Measurements from ENCODE around the gene COX4I1. TPM values are rescaled to one million over a fixed set of nuclear protein-coding genes. Genes with fewer than 3 reads are reported as not detected.

Gene COX4I1
- total RNA-seq, 1 donor from 2014 or later: 430 TPM

DNA sequence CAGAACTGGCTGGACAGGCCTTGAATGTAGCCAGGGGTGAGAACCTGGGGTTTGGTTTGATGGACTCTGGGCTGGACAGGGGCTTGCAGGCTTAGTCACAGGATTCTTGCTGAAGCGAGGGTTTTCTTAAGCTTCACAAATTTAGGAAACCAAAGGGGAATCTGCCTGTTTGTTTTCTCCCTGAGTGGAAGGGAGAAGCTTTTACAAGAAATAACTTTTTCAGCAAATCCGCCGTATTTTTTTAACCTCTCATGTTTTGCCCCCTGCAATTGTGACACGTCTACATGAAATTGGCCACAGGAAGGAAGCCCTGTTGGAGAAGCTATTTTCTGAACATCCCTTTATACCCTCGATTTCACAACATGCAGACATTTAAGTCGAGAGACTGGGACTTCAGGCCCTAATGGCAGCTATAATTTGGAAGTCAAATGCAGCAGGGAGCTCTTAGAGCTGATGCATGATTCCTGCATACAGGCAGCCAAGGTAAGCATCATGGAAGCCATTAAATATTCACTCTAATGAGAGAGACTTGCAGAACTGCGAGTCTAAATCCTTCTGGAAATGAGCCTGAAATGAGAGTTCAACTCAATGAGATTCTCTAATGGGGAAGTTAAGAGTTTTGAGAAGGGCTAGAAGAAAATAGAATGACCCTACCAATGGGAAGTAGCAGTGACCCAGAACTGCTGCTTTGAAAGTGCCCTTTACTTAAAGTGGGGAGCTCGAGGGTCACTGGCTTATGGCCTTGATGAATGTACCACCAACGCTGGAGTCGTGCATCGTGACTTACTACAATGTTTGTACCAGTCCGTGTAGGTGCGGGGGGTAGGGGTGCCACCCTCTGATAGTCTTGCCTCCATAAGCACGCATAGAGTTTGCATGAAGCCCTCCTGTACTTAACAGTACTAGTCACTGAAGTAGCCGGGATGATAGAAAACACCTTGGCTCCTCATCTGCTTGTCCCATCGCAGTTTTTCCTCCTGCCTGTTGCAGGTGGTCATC is 54.4 kb downstream of the COX4I1 start:
- Histone ChIP-seq H3K4me3 (no peak overlapping the region), H3K36me3 (no peaks in the 10 kb centered on the region), H3K4me1 (no peaks in the 10 kb centered on the region), H3K27me3 (no peaks in the 10 kb centered on the region), H3K27ac (no peak overlapping the region), H3K9me3 (no peaks in the 10 kb centered on the region)
- intact Hi-C loops (cut with DNase I): no loop called here
- no peak for DNase-seq (ENCODE audit: extremely low spot score in 2 of 2)
- TF ChIP-seq POLR2A (IDR thresholded peaks at IDR 0.05): no peak
- TF ChIP-seq POLR2AphosphoS5 (IDR thresholded peaks at IDR 0.05; ENCODE audit: insufficient read depth in 1 of 2, low read depth in 1 of 2): no peak
- TF ChIP-seq, protein P1, sequence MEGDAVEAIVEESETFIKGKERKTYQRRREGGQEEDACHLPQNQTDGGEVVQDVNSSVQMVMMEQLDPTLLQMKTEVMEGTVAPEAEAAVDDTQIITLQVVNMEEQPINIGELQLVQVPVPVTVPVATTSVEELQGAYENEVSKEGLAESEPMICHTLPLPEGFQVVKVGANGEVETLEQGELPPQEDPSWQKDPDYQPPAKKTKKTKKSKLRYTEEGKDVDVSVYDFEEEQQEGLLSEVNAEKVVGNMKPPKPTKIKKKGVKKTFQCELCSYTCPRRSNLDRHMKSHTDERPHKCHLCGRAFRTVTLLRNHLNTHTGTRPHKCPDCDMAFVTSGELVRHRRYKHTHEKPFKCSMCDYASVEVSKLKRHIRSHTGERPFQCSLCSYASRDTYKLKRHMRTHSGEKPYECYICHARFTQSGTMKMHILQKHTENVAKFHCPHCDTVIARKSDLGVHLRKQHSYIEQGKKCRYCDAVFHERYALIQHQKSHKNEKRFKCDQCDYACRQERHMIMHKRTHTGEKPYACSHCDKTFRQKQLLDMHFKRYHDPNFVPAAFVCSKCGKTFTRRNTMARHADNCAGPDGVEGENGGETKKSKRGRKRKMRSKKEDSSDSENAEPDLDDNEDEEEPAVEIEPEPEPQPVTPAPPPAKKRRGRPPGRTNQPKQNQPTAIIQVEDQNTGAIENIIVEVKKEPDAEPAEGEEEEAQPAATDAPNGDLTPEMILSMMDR (IDR thresholded peaks at IDR 0.05): no peak

DNA sequence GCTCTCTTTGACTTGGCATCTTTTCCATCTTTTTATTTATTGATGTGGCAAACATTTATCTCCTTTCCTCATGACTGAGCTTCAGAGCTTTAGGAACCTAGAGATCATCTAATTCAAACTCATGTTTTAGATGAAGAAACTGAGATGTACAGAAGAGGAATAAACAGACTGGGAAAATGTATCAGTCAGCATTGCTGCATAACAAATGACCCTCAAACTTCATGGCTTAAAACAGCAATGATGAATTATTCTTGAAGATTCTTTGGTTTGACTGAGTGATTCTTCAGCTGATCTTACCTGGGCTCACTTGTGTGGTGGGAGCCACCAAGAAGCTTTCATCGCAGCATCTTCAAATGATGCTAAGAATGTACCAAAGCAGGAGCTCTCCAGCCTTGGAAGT is 55.4 kb downstream of the COX4I1 start:
- no peak for DNase-seq (ENCODE audit: extremely low spot score in 2 of 2)
- Histone ChIP-seq H3K27ac (no peak overlapping the region), H3K36me3 (no peaks in the 10 kb centered on the region), H3K4me1 (no peaks in the 10 kb centered on the region), H3K27me3 (no peaks in the 10 kb centered on the region), H3K4me3 (no peak overlapping the region), H3K9me3 (no peaks in the 10 kb centered on the region)
- intact Hi-C loops (cut with DNase I): no loop called here
- TF ChIP-seq POLR2A (IDR thresholded peaks at IDR 0.05) (no peak), POLR2AphosphoS5 (IDR thresholded peaks at IDR 0.05; ENCODE audit: insufficient read depth in 1 of 2, low read depth in 1 of 2) (no peak)
- TF ChIP-seq, protein P1 (IDR thresholded peaks at IDR 0.05): no peak

DNA sequence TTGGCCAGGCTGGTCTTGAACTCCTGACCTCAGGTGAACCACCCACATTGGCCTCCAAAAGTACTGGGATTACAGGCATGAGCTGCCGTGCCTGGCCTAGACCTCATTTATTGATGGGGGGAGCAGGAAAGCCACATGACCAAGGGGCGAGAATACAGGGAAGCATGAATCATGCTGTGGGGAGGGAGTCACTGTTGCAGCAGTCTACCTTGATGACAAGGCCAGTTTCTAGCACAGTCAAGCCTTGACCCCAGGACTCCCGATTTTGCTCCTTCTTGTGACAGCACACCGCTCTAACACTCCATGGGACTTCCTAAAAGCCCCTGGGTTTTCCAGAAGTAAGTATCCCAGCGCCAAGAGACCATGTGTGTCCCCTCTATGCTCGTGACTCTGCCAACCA is 56.6 kb downstream of the COX4I1 start:
- TF ChIP-seq, protein P1 (IDR thresholded peaks at IDR 0.05): no peak
- no peak for TF ChIP-seq POLR2AphosphoS5 (IDR thresholded peaks at IDR 0.05; ENCODE audit: insufficient read depth in 1 of 2, low read depth in 1 of 2)
- TF ChIP-seq POLR2A (IDR thresholded peaks at IDR 0.05): no peak
- no peaks in the 10 kb centered on the region for H3K27me3 ChIP-seq
- DNase-seq (ENCODE audit: extremely low spot score in 2 of 2): no peak
- intact Hi-C loops (cut with DNase I): no loop called here
- no peaks in the 10 kb centered on the region for H3K36me3 ChIP-seq
- no peaks in the 10 kb centered on the region for H3K4me1 ChIP-seq
- H3K27ac ChIP-seq: no peak overlapping the region
- H3K4me3 ChIP-seq: no peak overlapping the region
- H3K9me3 ChIP-seq: no peaks in the 10 kb centered on the region

- Histone ChIP-seq H3K9me3 (no peaks in the 10 kb centered on the region), H3K36me3 (no peaks in the 10 kb centered on the region), H3K4me3 (no peak overlapping the region), H3K4me1 (no peaks in the 10 kb centered on the region), H3K27me3 (no peaks in the 10 kb centered on the region), H3K27ac (no peak overlapping the region)
- TF ChIP-seq POLR2AphosphoS5 (IDR thresholded peaks at IDR 0.05; ENCODE audit: insufficient read depth in 1 of 2, low read depth in 1 of 2): no peak
- TF ChIP-seq POLR2A (IDR thresholded peaks at IDR 0.05): no peak
- TF ChIP-seq, protein P1 (IDR thresholded peaks at IDR 0.05): no peak
- no peak for DNase-seq (ENCODE audit: extremely low spot score in 2 of 2)
- intact Hi-C loops (cut with DNase I): no loop called here
These were observed 57.1 kb downstream of the COX4I1 start for GRCh38 chr16:85856585-85856984.

Small RNA genes lying within 50 kb of the gene (small RNA-seq; reads per million reads assigned to genes)
- gene RNU1-103P: not detected

Other genes with a start within 250 kb of the COX4I1 start
- gene GSE1, start 186.4 kb upstream of the COX4I1 start, total RNA-seq: 80.8 TPM
- gene GINS2, start 110.7 kb upstream of the COX4I1 start, total RNA-seq: 0.25 TPM
- gene C16orf74, start 48.6 kb upstream of the COX4I1 start, total RNA-seq: 18.2 TPM
- gene EMC8, start 151 bp upstream of the COX4I1 start, total RNA-seq: 42.0 TPM
- gene IRF8, start 99.5 kb downstream of the COX4I1 start, total RNA-seq: 7.6 TPM